ENCODE measurements around the gene BCAP31.

Gene BCAP31

DNA sequence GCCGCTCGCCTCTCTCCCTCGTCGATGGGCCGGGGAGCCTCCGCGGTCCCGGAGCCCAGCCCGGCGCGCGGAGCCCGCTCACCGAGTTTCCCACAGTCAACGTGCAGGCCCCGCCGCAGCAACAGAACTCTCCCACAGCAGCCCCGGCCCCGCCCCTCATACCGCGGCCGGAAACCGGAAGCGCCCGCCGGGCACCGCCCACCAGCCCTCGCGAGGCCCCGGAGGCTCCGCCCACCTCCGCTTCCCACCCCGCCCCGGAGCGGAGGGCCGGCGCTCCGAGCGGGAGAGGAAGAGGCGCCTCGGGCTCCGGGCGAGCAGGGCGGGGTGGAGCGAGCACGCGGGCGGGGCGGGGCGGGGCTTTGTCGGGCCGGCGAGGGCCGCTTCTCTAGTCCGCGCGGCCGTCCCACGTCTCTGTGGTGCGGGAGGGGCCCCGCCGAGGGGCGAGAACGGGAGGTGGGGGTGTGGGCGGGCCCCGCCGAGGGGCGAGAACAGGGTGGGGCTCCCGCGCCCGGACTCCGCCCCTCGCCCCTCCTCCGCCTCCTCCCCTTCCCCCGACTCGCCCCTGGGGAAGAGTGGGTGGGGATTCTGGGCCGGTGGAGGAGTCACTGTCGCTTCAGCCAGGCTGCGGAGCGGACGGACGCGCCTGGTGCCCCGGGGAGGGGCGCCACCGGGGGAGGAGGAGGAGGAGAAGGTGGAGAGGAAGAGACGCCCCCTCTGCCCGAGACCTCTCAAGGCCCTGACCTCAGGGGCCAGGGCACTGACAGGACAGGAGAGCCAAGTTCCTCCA is at the start of gene BCAP31, which contains the start of gene ABCD1:
TSS of gene BCAP31 (minus strand) at position 136 of the 787 bp plus-strand sequence. CDS start 1,143 bp downstream, outside the sequence.
TSS of gene ABCD1 (plus strand) at position 605 of the 787 bp plus-strand sequence. CDS start 411 bp downstream, outside the sequence.
- no peak for FAIRE-seq
- DNase-seq (ENCODE audit: insufficient read length, low spot score): peak; percentile 81
- TF ChIP-seq POLR2A (IDR thresholded peaks at IDR 0.05; ENCODE audit: low read depth, low read length): peak; percentile 83

DNA sequence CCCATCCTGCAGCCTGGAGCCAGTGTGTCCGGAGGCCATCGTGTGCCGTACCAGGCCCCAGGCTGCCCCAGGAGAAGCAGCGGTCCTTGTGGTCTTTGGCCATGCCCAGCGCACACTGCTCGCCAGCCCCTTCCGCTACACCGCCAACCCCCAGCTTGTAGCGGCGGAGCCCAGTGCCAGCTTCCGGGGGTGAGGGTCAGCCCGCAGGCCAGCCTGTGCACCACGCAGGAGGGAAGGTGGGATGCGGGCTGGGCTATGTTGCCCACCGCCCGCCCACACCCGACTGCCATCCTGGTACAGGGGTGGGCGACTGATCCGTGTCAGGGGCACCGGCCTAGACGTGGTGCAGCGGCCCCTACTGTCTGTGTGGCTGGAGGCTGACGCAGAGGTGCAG is 49.0 kb upstream of the BCAP31 start:
- no peak for FAIRE-seq
- TF ChIP-seq POLR2A (IDR thresholded peaks at IDR 0.05; ENCODE audit: low read depth, low read length): no peak
- DNase-seq (ENCODE audit: insufficient read length, low spot score): no peak

DNA sequence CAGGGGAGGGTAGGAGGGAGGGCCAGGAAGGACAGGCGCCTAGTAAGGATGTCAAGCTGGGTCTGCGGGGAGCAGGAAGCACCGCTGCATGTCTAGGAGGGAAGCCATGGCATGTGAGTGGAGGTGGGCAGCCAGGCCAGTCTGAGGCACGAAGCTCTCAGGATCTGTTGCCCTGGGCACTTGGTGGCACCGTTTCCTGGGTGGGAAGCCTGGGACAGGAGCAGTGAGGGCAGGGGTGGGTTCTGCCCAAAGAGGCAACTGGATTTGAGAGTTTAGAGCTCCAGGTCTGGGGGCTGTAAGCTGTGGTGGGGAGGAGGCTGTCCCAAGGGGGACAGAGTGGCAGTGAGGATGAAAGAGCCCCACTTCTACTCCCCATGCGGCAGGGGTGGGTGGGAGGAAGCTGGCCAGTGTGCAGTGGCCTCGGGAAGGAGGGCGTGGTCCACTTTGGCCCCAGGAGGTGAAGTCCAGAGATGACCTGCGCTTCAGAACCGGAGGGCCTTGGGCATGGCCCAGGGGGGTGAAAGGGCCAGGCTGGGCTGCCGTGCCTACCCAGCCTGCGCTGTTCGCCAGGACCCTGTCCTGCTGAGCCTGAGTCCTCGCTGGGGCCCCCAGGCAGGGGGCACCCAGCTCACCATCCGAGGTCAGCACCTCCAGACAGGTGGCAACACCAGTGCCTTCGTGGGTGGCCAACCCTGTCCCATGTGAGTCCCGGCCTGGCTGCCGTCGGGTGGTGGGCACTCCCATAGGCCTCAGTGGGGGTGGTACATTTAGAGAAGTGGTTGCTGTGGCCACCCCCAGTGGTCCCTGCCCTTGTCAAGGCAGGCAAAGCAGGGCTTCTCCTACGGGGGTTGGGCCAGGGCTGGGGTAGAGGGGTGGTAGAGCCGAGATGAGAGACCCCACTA is 48.4 kb upstream of the BCAP31 start:
- DNase-seq (ENCODE audit: insufficient read length, low spot score): no peak
- no peak for FAIRE-seq
- no peak for TF ChIP-seq POLR2A (IDR thresholded peaks at IDR 0.05; ENCODE audit: low read depth, low read length)

DNA sequence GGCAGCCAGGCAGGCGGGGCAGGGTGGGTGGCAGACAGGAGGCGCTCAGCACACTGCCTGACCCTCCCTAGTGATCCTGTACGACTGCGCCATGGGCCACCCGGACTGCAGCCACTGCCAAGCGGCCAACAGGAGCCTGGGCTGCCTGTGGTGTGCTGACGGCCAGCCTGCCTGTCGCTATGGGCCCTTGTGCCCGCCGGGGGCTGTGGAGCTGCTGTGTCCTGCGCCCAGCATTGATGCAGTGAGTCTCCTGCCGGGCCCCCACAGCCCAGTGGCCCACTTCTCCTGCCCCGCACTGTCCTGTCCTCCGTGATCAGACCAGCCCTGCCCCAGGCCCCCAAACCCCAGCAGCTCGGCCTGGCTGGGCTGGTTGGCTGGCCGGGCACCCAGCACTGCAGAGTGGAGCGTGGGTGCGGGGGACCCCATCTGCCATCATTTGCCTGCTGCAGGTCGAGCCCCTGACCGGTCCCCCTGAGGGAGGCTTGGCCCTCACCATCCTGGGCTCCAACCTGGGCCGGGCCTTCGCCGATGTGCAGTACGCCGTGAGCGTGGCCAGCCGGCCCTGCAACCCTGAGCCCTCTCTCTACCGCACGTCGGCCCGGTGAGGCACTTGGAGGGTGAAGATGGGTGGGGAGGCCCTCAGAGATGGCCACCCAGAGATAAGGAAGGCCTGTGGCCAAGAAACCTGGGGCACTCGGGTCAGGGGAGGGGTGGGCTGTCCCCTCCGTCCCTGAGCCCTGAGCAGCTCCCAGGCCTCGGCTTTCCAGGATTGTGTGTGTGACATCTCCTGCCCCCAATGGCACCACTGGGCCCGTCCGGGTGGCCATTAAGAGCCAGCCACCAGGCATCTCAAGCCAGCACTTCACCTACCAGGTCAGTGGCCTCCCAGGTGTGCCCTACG is 47.5 kb upstream of the BCAP31 start:
- no peak for TF ChIP-seq POLR2A (IDR thresholded peaks at IDR 0.05; ENCODE audit: low read depth, low read length)
- no peak for FAIRE-seq
- no peak for DNase-seq (ENCODE audit: insufficient read length, low spot score)

DNA sequence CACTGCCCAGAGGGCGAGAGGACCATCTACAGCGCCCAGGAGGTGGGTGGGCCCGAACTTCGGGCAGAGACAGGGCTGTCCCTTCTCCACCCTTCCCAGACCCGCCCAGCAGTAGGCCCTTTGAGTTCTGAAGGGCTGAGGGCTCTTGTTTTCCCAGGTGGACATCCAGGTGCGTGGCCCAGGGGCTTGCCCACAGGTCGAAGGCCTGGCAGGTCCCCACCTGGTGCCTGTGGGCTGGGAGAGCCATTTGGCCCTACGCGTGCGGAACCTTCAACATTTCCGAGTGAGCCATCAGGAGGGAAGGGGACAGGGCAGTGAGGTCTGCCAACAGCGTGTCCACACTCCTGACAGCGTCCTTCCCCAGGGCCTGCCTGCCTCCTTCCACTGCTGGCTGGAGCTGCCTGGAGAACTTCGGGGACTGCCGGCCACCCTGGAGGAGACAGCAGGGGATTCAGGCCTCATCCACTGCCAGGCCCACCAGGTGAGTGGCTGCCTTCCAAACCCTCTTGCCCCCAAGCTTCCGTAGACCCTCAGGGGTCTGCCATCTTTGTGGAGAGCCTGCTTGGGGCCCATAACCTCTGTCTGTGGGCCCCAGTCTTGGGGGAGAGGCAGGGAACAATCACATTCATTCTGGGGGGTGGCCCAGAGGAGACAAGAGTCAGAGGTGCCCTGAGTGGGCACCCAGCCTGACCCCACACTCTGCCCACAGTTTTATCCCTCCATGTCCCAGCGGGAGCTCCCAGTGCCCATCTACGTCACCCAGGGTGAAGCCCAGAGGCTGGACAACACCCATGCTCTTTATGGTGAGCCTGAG is 46.6 kb upstream of the BCAP31 start:
- DNase-seq (ENCODE audit: insufficient read length, low spot score): no peak
- FAIRE-seq: no peak
- no peak for TF ChIP-seq POLR2A (IDR thresholded peaks at IDR 0.05; ENCODE audit: low read depth, low read length)

DNA sequence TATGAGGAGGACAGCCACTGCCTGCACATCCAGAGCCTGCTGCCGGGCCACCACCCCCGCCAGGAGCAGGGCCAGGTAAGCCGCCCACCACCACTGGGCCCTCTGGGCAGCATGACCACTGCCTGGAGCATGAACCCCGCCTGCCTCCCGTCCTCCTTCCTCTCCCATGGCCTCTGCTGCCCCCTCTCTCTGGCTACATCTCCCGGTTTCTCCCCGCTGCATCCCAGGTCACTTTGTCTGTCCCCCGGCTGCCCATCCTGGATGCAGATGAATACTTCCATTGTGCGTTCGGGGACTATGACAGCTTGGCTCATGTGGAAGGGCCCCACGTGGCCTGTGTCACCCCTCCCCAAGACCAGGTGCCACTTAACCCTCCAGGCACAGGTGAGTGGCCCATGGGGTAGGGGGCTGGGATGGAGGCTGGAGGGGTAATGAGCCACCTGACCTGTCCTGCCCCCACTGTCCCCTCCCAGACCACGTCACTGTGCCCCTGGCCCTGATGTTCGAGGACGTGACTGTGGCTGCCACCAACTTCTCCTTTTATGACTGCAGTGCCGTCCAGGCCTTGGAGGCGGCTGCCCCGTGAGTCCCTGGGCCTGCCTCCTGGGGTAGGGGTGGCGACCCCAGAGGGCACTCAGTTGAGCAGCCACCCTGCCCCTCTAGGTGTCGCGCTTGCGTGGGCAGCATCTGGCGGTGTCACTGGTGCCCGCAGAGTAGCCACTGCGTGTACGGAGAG is 45.8 kb upstream of the BCAP31 start:
- FAIRE-seq: no peak
- DNase-seq (ENCODE audit: insufficient read length, low spot score): no peak
- TF ChIP-seq POLR2A (IDR thresholded peaks at IDR 0.05; ENCODE audit: low read depth, low read length): no peak

DNA sequence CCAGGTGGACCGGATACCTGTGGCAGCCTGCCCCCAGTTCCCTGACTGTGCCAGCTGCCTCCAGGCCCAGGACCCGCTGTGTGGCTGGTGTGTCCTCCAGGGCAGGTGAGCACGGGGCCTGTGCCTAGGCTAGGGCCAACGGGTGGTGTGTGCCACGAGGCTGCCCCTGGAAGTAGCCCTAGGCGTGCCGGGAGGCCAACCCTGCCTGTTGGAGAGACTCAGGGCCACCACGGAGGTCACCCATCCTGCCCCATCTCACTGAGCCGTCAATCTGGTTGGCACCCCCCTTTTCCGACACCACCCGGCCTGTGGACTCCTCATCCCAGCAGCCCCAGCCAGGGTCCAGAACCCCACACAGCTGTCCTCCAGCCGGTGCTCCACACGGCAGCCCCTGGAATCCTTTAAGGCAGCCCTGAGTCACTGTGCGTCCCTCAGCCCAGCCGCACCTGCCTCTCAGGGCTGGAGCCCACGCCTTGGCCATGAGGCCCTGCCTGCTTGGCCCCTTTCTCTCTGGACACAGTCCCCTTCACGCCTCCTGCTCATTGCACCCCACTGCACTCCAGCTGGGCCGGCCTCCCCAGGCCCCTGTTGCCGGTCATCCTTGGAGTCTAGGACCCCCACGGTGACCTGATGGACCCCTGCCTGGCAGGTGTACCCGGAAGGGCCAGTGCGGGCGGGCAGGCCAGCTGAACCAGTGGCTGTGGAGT is 45.1 kb upstream of the BCAP31 start:
- TF ChIP-seq POLR2A (IDR thresholded peaks at IDR 0.05; ENCODE audit: low read depth, low read length): no peak
- FAIRE-seq (no peak), DNase-seq (ENCODE audit: insufficient read length, low spot score) (no peak)

DNA sequence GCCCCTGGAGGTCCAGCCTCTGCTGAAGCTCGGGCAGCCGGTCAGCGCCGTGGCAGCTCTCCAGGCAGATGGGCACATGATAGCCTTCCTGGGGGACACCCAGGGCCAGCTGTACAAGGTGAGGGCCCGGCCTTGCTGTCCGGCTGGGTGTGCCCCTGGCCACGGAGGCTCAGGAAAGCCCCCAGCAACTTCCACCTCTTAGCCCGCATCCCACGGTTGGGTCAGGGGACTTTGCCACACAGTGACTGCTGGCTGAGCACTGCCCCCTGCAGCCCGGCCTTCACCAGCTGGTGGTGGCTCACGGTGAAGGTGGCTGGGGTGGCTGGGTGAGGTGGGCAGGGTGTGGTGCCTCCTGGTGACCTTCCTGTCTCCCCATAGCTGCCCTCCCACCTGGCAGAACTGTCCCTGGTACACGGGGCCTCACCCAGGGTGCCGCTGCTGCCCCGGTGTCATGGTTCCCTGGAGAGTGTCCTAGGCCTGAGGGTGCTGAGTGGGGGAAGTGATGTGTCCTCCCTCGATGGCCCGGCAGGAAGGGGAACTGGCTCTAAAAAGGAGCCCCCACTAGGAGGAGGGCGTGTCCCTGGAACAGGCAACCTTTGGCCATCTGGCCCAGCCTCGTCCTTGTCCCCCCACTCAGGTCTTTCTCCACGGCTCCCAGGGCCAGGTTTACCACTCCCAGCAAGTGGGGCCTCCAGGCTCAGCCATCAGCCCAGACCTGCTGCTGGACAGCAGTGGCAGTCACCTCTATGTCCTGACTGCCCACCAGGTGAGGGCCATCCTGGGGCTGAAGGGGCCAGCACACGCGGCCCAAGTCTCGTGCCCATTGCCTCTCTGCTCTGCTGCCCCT is 44.3 kb upstream of the BCAP31 start:
- DNase-seq (ENCODE audit: insufficient read length, low spot score) (no peak), FAIRE-seq (no peak)
- no peak for TF ChIP-seq POLR2A (IDR thresholded peaks at IDR 0.05; ENCODE audit: low read depth, low read length)

DNA sequence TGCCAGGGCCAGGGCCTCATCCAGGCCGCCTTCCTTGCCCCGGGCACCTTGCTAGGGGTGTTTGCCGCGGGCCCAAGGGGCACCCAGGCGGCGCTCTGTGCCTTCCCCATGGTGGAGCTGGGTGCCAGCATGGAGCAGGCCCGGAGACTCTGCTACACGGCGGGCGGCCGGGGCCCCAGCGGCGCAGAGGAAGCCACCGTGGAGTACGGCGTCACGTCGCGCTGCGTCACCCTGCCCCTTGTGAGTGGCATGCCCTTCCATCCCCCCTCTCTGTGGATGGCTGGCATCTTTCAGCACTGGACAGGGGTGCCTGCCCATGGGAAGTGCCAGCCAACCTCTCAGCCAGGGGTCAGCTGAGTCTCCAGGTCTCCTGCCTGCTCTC is 43.5 kb upstream of the BCAP31 start:
- DNase-seq (ENCODE audit: insufficient read length, low spot score) (no peak), FAIRE-seq (no peak)
- TF ChIP-seq POLR2A (IDR thresholded peaks at IDR 0.05; ENCODE audit: low read depth, low read length): no peak

DNA sequence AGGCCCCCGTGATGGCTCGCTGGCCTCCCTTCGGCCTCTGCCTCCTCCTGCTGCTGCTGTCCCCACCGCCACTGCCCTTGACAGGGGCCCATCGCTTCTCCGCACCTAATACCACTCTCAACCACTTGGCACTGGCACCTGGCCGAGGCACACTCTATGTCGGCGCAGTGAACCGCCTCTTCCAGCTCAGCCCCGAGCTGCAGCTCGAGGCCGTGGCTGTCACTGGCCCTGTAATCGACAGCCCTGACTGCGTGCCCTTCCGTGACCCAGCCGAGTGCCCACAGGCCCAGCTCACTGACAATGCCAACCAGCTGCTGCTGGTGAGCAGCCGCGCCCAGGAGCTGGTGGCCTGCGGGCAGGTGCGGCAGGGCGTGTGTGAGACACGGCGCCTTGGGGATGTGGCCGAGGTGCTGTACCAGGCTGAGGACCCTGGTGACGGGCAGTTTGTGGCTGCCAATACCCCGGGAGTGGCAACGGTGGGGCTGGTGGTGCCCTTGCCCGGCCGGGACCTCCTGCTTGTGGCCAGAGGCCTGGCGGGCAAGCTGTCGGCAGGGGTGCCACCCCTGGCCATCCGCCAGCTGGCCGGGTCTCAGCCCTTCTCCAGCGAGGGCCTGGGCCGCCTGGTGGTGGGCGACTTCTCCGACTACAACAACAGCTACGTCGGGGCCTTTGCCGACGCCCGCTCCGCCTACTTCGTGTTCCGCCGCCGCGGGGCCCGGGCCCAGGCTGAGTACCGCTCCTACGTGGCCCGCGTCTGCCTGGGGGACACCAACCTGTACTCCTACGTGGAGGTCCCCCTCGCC is 42.9 kb upstream of the BCAP31 start:
- no peak for DNase-seq (ENCODE audit: insufficient read length, low spot score)
- TF ChIP-seq POLR2A (IDR thresholded peaks at IDR 0.05; ENCODE audit: low read depth, low read length): no peak

More for the DNA sequence above, 42.9 kb upstream of the BCAP31 start:
- FAIRE-seq: no peak
